Activated CD4-positive, alpha-beta T cell treated with anti-CD3 and anti-CD28 coated beads, Interleukin-2, amount 50 U/mL, for 16 hours (primary cell): ENCODE results near the gene RXRB.

Experiments
- DNase-seq: peaks from one replicate; pipeline ENCODE4 v3.0.0-alpha.2; 2020

Gene RXRB

GRCh38 chr6:33174784-33175183 lies 25.7 kb downstream of the RXRB start:
- no peak for DNase-seq

- no peak for DNase-seq
These were observed 26.8 kb downstream of the RXRB start for GRCh38 chr6:33173535-33174180.

DNA sequence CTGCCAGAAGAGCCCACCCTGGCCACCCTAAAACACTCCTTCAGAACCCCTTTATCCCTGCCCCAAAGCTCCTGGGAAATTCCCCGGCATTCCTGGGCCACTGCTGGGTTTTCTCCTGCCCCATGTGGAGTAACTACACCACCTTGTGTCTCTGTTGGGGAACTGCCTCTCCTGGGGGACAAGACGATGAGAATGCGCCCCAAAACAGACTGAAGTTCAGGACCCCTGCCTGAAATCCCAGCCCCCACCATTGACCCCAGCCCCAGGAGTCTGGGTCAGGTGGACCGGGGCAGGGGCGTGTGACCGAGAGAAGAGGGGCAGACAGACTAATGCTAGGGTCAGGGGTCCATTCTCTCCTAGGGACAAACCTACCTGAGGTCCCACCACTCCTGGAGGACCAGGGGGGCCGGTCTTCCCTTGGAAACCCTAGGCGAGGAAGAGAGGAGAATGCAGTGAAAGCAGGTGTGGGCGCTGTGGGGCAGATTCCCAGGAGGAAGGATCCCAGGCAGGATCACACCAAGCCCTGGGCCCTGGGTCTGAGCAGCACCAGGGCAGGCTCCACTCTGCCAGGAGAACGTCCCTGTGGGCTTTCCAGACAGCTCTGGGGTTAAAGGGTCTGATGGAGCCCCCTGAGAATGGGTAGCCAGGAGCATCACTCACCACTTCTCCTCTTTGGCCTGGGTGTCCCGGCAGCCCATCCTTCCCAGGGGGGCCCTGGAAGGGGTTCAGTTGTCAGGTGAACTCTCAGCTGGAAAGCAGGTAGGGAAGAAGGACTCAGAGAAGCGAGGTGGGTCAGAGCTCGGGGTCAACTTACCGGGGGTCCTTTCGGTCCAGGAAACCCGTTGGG lies 27.6 kb downstream of the RXRB start:
- DNase-seq = no peak

DNA sequence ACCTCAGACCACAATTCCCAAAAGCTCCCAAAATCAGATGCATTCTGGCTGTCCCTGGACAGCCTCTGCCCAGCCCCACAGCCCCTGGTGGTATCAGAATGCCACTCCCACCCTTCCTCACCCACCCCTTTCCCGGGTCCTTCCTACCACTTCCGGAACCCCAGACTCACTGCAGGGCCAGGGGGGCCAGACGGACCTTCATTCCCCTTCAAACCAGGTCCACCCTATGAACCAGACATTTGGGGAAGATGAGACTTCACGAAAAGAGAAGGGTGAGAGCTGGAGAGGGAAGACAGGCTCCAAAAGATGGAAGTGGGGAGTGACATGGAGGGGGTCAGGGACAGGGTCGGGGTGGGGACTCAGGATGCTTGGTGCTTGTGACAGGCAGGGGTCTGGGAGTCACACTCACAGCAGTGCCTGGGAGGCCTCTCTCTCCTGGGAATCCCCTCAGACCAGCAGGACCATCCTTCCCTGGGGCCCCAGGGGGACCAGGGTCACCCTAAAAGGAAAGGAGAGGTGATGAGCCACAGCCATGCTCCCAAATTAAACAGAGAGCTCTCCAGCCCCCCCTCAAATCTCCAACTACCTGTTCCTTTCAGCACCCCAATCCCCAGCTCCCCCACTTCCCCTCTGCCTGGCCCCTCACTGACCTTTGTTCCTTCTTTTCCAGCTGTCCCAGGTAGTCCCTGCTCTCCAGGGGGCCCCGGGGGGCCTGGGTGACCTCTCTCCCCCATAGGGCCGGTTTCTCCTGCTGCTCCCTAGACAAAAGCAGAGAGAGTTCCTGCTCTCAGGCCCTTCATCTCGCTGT lies 28.4 kb downstream of the RXRB start:
- DNase-seq = no peak

DNA sequence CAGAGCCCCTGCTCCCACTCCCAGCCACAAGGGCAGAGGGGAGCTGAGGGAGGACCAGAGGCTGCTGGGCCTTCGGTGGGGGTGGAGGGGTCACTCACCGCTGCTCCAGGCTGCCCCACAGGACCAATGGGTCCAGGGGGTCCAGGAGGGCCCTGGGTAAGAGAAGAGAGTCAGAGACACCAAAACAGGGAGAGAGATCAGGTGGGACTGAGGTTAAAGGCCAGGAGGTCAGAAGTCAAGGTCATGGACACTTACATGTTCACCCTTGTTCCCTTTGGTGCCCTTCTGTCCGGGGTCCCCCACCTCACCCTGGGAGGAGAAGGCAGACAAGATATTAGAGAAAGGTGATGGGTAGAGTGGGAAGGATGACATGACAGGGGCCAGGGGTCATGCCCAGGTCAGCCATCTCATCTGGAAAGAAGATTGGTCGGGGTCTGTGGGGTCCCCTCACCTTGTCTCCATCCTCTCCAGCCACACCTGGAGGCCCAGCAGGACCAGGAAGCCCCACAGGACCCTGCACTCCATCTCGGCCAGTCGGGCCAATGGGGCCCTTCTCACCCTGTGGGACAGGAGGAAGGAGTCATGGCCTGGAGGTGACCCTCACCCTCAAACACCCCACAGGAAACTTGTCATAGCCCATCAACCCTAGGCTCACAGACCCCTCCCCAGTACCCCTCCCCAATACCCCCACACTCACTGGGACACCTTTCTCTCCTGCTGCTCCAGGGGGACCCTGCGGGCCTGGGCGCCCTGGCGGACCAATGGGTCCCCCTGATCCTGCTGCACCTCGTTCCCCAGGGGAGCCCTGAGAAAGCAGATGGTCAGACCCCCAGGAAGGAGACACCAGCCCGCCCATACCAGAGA lies 29.2 kb downstream of the RXRB start:
- no peak for DNase-seq

DNA sequence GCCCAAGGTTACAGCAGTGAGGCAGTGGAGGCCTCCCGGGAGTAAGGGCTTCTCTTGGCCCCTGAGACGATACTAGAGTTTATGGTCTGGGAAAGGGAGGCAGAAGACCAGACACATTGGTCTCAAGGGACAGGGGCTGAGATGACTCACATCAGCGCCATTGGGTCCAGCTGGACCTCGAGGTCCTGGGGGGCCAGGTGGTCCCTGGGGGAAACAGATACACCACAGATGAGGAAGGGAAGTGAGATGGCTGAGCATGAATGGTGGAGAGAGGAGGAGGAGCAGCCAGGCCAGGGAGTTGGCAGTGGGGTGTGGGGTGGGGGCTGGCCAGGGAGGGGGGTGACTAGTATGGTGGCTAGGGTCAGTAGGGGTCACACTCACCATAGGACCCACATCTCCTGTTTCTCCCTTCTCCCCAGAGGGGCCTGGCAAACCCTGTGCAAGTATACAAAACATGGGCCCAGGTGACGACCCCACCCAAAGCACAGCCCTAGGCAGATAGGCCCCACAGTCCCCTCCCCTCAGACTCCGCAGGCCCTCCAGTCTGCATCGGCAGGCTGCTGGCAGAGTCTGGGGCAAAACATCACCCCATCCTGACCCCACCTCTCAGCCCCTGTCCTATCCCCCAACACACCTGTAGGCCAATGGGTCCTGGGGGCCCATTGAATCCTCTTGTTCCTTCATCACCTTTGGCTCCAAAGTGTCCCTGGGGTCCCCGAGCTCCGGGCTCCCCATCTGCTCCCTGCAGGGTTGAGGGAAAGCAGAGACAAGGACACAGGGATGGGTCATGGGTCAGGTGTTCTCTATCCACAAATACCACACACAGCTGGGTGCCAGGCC lies 30.1 kb downstream of the RXRB start:
- DNase-seq = no peak

GRCh38 chr6:33169291-33170175 lies 30.9 kb downstream of the RXRB start:
- DNase-seq = no peak

- DNase-seq = no peak
These were observed 31.8 kb downstream of the RXRB start for GRCh38 chr6:33168639-33169038.

- DNase-seq = no peak
These were observed 32.2 kb downstream of the RXRB start for GRCh38 chr6:33168284-33168601.

GRCh38 chr6:33167374-33168283 lies 32.8 kb downstream of the RXRB start:
- DNase-seq = no peak

- DNase-seq = no peak
These were observed 33.7 kb downstream of the RXRB start for GRCh38 chr6:33166811-33167210.

DNA sequence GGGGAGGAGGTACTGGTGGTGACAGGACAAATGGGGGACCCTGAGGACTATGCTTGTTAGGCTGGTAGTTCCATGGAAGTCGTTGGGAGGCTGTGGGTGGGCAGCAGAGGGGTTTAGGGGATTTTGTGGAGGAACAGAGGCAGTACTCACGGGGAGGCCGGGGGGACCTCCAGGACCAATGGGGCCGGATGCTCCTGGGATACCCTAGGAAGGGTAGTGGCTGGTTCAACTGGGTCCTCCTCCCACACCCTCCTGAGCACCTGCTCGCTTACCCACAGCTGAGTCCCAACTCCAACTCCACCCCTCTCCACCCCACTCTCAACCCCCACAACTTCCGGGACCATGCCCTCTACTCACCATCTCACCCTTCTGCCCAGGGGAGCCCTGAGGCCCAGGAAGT lies 34.1 kb downstream of the RXRB start:
- DNase-seq = no peak

- DNase-seq = no peak
These were observed 34.7 kb downstream of the RXRB start for GRCh38 chr6:33165581-33166258.

DNA sequence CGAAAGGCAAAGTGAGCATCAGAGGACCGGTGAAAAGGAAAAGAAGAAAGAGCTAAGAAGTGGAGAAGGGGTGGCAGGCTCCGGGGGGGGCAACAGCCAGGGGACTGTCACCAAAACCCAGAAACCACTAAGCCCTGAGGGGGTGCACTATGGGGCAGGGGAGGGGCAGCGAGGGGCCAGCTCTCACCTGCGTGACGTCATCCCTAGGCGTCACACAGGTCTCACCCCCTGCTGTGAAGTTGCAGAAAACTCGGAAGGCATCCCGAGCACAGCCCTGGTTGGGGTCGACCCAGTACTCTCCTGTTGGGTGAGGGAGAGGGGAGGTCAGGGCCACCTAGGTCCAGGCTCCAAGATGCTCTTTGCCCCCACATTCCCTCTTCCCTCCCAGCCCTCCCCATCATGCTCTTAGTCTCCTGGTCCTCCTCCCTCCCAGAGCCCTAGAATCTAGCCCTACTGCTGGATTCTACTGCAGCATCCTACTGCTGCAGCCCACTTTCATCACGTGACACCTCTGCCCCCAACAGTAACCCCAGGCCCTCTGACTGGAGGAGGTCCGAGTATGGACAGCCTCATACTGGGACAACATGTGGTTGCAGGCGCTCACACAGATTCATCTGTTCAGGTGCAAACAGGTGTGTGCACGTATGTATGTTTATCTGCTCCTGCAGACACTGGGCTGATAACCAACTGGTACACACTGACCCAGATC lies 35.6 kb downstream of the RXRB start:
- no peak for DNase-seq

GRCh38 chr6:33164176-33164575 lies 36.3 kb downstream of the RXRB start:
- no peak for DNase-seq

DNA sequence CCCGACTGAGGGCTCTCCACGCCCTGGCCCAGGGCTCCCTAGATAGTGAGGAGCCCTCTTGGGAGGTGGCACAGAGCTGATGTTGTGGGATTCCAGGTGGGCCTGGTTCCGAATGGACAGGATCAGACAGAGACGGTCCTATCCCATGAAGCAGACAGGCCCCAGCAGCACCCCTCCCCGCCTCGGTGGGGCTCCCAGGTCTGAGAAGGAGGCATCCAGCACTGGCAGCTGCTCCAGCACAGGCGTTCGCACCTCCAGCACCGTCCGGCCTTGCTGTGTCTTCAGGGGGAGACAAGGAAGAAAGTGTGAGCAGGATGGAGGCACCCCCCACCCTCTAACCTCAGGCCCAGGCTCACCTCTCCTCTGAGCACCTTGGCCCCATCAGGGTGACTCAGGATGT lies 36.9 kb downstream of the RXRB start:
- DNase-seq = no peak

DNA sequence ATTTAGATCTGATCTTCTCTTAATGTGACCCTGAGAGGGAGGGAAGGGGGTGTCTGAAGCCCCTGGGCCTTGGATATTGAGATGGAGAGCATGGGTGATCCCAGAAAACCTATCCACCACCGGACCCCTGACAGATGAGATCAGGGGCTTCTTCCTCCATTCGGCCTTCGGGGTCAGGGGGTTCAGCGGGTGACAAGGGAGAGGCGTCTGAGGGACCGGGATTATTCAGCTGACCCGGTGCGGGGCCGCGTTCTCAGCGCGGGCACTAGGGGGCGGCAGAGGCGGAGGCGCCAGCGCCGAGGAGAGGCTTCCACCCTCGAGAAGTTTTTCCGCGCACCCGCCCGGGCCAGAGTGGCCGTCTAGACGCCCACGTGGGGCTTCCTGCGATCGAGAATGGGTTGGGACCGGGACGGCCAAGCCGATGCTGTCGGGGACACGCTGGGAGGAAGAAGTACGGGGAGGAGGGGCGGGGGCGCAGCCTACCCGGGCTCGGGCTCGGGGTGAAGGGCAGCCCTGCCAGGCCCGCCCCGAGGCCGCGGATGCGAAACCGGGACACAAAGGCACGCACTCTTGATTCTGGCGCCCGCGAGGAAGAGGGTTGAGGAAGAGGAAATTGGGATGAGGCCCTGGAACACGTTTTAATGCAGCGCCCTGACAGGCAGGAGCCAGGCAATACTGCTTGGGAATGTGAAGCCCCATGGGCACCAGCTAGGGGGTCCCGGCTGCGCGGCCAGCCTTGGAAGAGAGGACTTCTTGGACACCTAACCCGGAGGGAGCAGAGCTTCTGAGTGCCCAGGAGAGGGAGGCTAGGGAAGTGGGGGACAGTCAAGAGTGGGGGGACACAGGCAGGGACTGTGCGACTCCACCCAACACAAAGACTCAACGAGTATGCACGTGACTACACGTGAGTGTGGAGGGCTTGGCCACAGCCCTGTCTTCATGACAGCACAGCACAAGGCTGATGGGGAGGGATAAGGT lies 38.8 kb downstream of the RXRB start:
- DNase-seq = peak; percentile 87
